ENCODE results near the gene SEC61A1.

The SEC61A1 gene

GRCh38 chr3:128051837-128052594 is at the start of gene SEC61A1:
Gene SEC61A1 (plus strand): TSS chr3:128052437. CDS start chr3:128052553, 116 bp downstream.
- DNase-seq = peak; percentile 88

GRCh38 chr3:128004661-128005060 is 47.6 kb upstream of the SEC61A1 start:
- DNase-seq = no peak

DNA sequence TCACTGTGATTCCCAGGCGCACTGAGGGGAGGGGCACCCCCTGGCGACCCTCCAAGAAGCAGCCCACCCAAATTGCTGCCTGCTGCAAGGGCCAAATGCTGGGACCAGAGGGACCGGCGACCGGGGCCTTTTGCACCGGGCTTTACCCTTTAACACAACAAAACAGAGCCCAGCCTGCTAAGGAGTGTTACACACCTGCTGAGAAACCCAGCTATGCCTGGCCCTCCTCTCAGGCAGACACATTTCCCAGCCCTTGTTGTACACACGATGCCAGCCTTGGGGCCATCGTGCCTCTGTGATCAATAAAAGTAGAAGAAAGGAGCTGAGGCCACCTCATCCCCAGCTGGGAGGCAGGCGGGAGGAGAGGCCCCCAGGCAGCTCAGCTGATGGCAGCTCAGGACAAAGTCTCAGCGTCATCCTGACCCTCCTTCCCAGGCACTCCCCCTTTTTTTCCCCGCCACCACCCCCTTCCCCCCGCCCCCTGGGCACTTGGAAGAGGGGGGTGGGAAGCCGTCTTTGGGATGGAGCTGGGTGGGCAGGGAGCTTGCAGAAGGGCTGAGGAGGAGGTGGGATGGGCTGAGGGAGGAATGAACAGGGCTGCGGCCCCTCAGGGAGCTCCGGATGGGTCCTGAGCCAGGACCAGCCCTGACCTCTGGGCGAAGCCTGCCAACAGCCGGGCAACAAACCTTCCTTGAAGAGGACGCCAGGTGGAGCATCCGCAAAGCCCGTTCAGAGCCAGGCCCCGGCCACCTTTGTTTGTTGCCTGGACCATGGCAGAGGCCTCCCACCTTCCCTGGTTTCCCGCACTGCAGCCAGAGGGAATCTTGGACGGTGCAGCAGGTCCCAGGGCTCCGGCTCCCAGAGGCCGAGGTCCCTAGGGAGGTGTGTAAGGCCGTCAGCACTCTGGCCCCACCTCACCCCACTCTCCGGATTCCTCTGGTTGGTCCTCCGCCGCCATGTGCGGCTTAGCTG is 45.9 kb upstream of the SEC61A1 start:
- DNase-seq = no peak

DNA sequence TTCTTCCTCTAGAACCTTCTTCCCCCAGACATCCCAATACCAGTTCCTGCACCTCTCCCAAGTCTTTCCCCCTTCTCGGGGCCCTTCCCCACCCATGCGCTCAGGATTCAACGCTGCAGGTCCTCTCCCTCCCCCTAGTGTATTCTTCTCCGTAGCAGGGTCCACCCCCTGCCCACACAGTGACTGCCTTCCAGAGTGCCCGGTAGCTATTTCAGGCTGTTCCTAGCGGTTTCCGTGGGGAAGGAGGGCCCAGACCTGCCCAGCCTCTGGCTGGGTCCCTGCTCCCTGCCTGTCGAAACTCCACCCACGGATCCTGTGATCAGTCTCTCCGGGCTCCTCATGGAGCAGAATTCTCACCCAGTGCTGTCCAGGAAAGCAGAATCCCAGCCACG is 45.2 kb upstream of the SEC61A1 start:
- no peak for DNase-seq

DNA sequence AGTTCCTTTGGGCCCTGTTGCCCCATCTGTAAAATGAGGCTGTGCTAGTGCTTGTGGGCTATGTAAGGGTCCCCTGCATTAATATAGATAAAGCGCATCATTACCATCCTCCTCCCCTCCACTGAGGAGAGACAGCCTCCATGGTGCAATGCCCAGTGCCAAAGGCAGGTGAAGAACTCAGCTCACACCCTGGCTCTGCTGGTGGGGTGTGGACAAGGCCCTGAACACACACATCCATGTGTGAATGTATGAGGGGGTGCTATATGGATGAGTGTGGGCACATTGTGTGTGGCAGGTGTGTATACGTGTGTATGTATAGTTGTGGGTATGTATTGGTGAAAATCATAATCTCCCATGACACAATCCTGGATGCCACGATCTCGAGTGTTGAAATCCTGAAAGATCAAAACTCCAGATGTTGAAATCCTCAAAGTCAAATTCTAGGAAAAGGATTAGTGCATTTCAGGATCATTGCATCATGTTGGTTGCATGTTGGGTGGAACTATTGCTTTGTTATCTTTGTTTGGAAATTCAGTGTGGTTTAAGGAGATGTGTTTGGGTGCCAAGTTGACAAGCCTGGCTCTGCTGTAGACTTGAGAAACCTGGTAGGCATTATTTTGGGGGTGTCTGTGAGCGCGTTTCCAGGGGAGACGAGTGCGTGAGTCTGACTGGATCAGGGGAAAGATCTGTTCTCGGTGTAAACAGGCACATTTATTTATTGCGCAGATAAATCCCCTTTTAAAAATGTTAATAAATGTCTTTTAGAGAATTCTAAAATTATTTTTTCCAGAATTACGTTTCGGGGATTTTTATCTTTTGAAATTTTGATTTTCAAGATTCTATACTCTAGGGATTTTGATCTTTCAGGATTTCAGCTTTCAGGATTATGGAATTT is 42.0 kb upstream of the SEC61A1 start:
- no peak for DNase-seq

GRCh38 chr3:128011140-128011539 is 41.1 kb upstream of the SEC61A1 start:
- DNase-seq = no peak

DNA sequence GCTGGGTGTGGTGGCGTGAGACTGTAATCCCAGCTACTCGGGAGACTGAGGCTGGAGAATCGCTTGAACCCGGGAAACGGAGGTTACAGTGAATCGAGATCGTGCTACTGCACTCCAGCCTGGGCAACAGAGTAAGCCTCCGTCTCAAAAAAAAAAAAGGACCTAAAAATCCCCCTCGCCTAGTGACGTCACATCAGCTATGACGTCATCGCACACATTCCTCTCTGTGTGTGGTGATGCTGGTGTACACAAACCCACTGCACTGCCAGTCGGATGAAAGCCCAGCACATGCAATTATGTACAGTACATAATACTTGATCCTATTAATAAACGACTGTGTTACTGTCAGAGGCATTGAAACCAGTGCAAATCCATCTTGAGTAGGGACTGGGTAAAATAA is 40.2 kb upstream of the SEC61A1 start:
- DNase-seq = no peak

DNA sequence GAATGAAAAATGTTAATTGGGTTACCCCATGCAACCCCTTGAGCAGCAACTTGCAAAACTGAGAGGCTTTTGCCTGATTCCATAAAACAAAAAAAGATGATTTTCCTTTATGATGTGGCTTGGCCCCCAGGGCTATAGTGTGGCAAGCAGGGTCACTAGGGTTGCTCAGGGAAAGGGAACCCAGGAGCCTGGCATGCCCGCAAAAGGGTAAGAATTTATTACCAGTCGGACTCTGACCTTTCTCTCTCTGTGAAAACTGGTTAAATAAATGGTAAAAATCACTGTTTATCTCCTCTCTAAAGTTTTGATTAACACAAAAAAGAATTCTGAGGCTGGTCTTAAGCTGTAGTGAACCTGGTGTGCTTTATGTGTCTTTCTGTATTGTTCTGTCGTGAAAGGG is 37.7 kb upstream of the SEC61A1 start:
- DNase-seq = no peak

- no peak for DNase-seq
Measured at GRCh38 chr3:128016502-128016901, 35.7 kb upstream of the SEC61A1 start.

DNA sequence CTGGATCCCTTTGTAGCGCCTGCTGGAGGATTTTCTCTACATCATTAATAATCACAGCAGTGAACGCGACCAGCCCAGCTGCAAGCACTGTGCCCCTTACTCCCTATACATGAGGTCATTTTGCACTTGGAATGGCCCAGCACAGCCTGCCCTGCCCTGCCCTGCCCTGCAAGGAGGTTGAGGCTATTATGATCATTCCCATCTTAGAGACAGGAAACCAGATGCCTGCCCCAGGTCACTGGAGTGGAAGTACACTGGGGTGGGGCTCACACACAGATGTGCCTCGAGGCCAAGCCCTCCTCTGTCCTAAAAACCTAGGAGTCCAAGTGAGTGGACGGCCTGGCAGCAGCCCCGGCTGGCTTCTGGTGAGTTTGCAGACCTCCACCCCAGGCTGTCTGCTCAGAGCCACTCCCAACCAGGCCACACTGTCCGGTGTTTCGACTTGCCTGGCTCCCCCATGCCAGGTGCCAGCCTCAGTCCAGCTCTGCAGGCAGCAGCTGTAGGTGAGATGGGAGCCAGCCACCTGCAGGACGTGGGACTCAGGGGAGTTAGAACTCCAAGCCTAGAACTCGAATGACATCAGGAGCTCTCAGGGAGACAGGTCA is 30.4 kb upstream of the SEC61A1 start:
- no peak for DNase-seq

DNA sequence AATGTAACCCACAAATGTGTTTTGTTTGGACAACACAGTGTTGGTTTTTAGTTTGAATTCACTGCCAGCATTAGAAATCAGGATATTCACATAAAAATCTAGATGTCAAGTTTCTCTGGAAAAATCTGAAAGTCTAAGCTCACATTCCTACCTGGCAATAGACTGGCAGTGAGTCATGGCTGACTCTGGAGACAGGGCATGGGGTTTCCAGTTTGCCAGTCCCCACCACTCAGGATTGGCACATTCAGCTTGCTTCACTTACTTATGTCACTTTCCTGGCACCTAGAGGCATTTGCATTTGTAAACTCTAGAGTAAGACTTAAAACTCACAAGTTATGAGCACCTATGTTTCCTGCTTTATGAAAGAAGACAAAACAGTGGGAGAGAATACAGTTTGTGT is 19.1 kb upstream of the SEC61A1 start:
- no peak for DNase-seq

GRCh38 chr3:128036119-128036518 is 16.1 kb upstream of the SEC61A1 start:
- DNase-seq = no peak

DNA sequence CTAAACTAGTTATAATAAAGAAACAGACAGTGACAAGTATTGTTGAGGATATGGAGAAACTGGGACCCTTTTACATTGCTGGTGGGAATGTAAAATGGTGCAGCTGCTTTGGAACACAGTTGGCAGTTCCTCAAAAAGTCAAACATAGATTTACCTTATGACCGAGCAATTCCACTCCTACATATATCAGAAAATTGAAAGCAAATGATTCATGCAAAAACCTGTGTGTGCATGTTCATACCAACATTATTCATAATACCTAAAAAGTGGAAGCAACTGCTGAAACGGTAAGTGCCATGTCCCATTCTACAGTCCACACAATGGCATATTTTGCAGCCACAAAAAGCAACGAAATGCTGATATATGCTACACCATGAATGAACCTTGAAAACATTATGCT is 12.2 kb upstream of the SEC61A1 start:
- DNase-seq = no peak

GRCh38 chr3:128040660-128041059 is 11.6 kb upstream of the SEC61A1 start:
- DNase-seq = no peak

DNA sequence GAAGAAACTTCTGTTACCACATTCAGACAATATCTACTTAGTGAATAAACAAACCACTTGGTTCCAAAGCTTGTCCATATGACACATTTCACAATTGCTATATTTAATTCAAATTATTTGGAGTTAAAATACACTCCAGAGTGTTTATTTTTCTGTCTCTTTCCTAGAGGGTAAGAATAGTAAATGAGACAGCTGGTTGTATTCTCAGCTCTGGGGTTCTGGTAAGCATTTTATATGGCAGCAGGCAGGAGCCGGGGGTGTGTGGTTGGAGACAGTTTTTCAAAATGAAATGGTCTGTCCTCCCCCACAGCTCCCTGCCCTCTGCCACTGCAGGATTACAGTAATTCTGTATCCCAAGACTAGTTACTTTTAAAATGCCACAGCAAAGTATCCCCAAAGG is 10.9 kb upstream of the SEC61A1 start:
- no peak for DNase-seq

DNA sequence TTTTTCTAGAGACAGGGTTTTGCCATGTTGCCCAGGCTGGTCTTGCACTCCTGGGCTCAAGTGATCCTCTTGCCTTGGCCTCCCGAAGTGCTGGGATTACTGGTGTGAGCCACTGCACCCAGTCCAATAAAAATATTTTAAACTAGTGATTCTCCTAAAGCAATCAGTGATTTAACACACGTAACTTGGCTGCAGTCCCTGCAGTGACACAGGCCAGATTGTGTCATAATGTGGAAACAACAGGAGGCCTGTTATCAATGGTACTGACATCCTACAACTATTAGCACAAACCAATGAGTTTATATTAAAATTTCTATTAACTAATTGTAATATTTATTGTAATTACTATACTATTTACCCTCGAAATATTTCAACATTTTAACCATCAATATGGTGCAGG is 1.6 kb upstream of the SEC61A1 start:
- no peak for DNase-seq

- no peak for DNase-seq
Measured at GRCh38 chr3:128051459-128051836, 789 bp upstream of the SEC61A1 start.

- DNase-seq = no peak
Measured at GRCh38 chr3:128052595-128053351, 536 bp downstream of the SEC61A1 start.

GRCh38 chr3:128053614-128054013 is 1.4 kb downstream of the SEC61A1 start:
- DNase-seq = no peak

DNA sequence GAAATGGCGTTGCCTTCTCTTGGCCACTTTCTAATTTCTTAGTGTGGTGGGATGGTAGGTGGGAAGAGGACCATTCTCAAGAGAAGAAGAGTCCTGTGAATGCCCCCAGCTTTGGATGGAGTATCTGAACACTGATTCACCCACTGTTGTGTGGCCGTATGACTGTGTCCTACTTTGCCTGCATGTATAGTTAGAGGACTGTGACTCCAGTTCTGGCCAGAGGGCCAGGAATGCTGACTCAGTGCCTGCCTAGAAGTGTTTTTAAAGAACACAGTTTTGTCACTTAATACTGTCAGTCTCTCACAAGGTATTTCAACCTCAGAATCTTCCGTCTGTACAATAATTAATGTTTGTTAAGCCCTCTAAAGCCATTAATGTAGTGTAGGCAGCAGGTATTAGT is 2.1 kb downstream of the SEC61A1 start:
- no peak for DNase-seq

DNA sequence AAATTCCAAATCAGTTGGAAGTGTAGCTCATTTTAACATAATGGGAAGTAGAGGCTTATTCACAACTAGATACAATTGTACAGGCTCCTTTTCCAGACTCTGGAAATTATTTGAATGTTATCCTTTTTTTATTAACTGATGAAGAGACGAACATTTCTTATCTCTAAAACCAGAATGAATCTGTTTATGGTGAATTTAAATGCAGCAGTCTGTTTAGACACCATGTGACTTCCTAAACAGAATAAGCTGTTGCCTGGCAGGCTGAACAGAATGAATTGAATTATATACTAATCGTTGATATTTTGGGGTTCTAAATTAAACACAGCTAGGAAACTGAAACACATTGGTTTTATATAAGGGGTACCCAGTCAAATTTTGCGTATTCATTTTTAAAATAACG is 4.0 kb downstream of the SEC61A1 start:
- no peak for DNase-seq
